Stimulated activated CD4-positive, alpha-beta T cell treated with anti-CD3 and anti-CD28 coated beads, Interleukin-15, amount 100 ng/mL, for 1 hour (primary cell): ENCODE data around the gene OSBPL7.

Source experiments
- DNase-seq, 2 donors: peaks; one replicate each; pipeline ENCODE4 v3.0.0-alpha.2; 2020; ENCODE audit warnings: low read depth in 1 of 2, low spot score in 1 of 2

Gene OSBPL7

GRCh38 chr17:47821424-47822391, at the start of gene OSBPL7:
Gene OSBPL7, minus strand, starts transcription at chr17:47821794. Its CDS starts 1,516 bp downstream, at chr17:47820278.
- peak; percentile 52 to 60 for DNase-seq

- DNase-seq = no peak
Measured at GRCh38 chr17:47871048-47871447, 49.5 kb upstream of the OSBPL7 start.

- no peak for DNase-seq
Measured at GRCh38 chr17:47870056-47870455, 48.5 kb upstream of the OSBPL7 start.

GRCh38 chr17:47869114-47869513, 47.5 kb upstream of the OSBPL7 start:
- DNase-seq = no peak

- DNase-seq = no peak
Measured at GRCh38 chr17:47867813-47868533, 46.4 kb upstream of the OSBPL7 start.

GRCh38 chr17:47866941-47867340, 45.3 kb upstream of the OSBPL7 start:
- DNase-seq = no peak

- no peak for DNase-seq
Measured at GRCh38 chr17:47864791-47865216, 43.2 kb upstream of the OSBPL7 start.

- DNase-seq = no peak
Measured at GRCh38 chr17:47862621-47863440, 41.2 kb upstream of the OSBPL7 start.

GRCh38 chr17:47860386-47860785, 38.8 kb upstream of the OSBPL7 start:
- no peak for DNase-seq

GRCh38 chr17:47857551-47858455, 36.2 kb upstream of the OSBPL7 start:
- no peak for DNase-seq

GRCh38 chr17:47856830-47857229, 35.2 kb upstream of the OSBPL7 start:
- no peak for DNase-seq

- DNase-seq = no peak
Measured at GRCh38 chr17:47855737-47856136, 34.1 kb upstream of the OSBPL7 start.

GRCh38 chr17:47853616-47854015, 32.0 kb upstream of the OSBPL7 start:
- no peak for DNase-seq

GRCh38 chr17:47852113-47852949, 30.7 kb upstream of the OSBPL7 start:
- DNase-seq = no peak

- no peak for DNase-seq
Measured at GRCh38 chr17:47851764-47852112, 30.1 kb upstream of the OSBPL7 start.

- peak; percentile 47 to 55 for DNase-seq
Measured at GRCh38 chr17:47850692-47851573, 29.3 kb upstream of the OSBPL7 start, which contains the start of gene SP6. Gene SP6, minus strand, starts transcription at chr17:47851163. Its CDS starts 2,734 bp downstream, at chr17:47848429.

- no peak for DNase-seq
Measured at GRCh38 chr17:47850373-47850691, 28.7 kb upstream of the OSBPL7 start.

- no peak for DNase-seq
Measured at GRCh38 chr17:47848198-47848513, 26.6 kb upstream of the OSBPL7 start.
